DND-41 (cell line): ENCODE data around the gene RAB4A.

Source experiments
- ATAC-seq: fragments of 200-7000 bp; cut with Tn5 transposase; 3 replicates; pipeline ENCODE4 v1.9.1; 2021; ENCODE audit warnings: low read depth; ENCODE audit not compliant: insufficient read depth
- DNase-seq: peaks from one replicate; pipeline ENCODE4 v3.0.0-alpha.2; 2020
- H2AFZ ChIP-seq: 2 replicates; pipeline ENCODE4 v1.6.0; 2012; ENCODE audit warnings: low read depth, low read length
- H3K27ac ChIP-seq: 2 replicates; pipeline ENCODE4 v1.5.1; 2012; ENCODE audit warnings: low read length, inconsistent platforms
- H3K27me3 ChIP-seq: fragments of 200-600 bp; sonication (generic); 2 replicates; pipeline ENCODE4 v1.6.0; 2012; ENCODE audit warnings: low read length, mild to moderate bottlenecking, inconsistent platforms; ENCODE audit not compliant: insufficient read depth, poor library complexity
- H3K36me3 ChIP-seq: 2 replicates; pipeline ENCODE4 v1.5.1; 2012; ENCODE audit warnings: low read length, inconsistent platforms; ENCODE audit not compliant: insufficient read depth
- H3K4me1 ChIP-seq: 2 replicates; pipeline ENCODE4 v1.5.1; 2012; ENCODE audit warnings: mild to moderate bottlenecking, low read length; ENCODE audit not compliant: insufficient read depth
- H3K4me2 ChIP-seq: 2 replicates; pipeline ENCODE4 v1.6.0; 2012; ENCODE audit warnings: mild to moderate bottlenecking, moderate library complexity, low read length, inconsistent platforms; ENCODE audit not compliant: insufficient read depth
- H3K4me3 ChIP-seq, 2 experiments: fragments of 200-600 bp in 1 of 2; shearing (Covaris generic) in 1 of 2; 2 replicates each; pipeline ENCODE4 v1.5.1; 2012 to 2016; ENCODE audit warnings: inconsistent platforms in 2 of 2, low read length in 2 of 2, mild to moderate bottlenecking in 2 of 2, low read depth in 1 of 2, moderate library complexity in 1 of 2
- H3K79me2 ChIP-seq: 2 replicates; pipeline ENCODE4 v1.6.0; 2012; ENCODE audit warnings: low read length, inconsistent platforms; ENCODE audit not compliant: insufficient read depth
- H3K9ac ChIP-seq: 2 replicates; pipeline ENCODE4 v1.6.0; 2012; ENCODE audit warnings: low read depth, mild to moderate bottlenecking, inconsistent platforms, low read length, moderate library complexity
- H3K9me3 ChIP-seq: 2 replicates; pipeline ENCODE4 v1.5.1; 2012; ENCODE audit warnings: low read length, moderate library complexity, mild to moderate bottlenecking, inconsistent platforms; ENCODE audit not compliant: insufficient read depth, severe bottlenecking
- H4K20me1 ChIP-seq: 2 replicates; pipeline ENCODE4 v1.6.0; 2012; ENCODE audit warnings: low read length; ENCODE audit not compliant: insufficient read depth
- EZH2 ChIP-seq: IDR thresholded peaks from 3 replicates; pipeline ENCODE4 v1.6.1; 2012; ENCODE audit warnings: borderline replicate concordance, low read depth, mild to moderate bottlenecking, moderate library complexity, low read length, inconsistent platforms; ENCODE audit not compliant: severe bottlenecking
- TF ChIP-seq, protein P1 (sequence below): IDR thresholded peaks from 2 replicates; pipeline ENCODE4 v1.5.1; 2012; ENCODE audit warnings: borderline replicate concordance, low read length, moderate library complexity, mild to moderate bottlenecking; ENCODE audit not compliant: poor library complexity, severe bottlenecking; ENCODE audit errors: extremely low read depth

The RAB4A gene

GRCh38 chr1:229323885-229324553 lies 53.1 kb downstream of the RAB4A start:
- DNase-seq, result no peak
- Histone ChIP-seq H3K27ac (no peak overlapping the region), H3K4me3 (no peak overlapping the region), H3K4me2 (no peak overlapping the region), H2AFZ (no peak overlapping the region), H3K36me3 (peaks cover 85% of the 10 kb centered on the region), H3K27me3 (no peaks in the 10 kb centered on the region), H3K79me2 (peaks cover 7% of the 10 kb centered on the region), H3K9ac (no peak overlapping the region), H3K4me1 (no peaks in the 10 kb centered on the region), H3K9me3 (no peaks in the 10 kb centered on the region), H4K20me1 (peaks cover 4% of the 10 kb centered on the region; the same call in 1 of the 2 replicates)
- no peak for TF ChIP-seq EZH2
- TF ChIP-seq, protein P1, sequence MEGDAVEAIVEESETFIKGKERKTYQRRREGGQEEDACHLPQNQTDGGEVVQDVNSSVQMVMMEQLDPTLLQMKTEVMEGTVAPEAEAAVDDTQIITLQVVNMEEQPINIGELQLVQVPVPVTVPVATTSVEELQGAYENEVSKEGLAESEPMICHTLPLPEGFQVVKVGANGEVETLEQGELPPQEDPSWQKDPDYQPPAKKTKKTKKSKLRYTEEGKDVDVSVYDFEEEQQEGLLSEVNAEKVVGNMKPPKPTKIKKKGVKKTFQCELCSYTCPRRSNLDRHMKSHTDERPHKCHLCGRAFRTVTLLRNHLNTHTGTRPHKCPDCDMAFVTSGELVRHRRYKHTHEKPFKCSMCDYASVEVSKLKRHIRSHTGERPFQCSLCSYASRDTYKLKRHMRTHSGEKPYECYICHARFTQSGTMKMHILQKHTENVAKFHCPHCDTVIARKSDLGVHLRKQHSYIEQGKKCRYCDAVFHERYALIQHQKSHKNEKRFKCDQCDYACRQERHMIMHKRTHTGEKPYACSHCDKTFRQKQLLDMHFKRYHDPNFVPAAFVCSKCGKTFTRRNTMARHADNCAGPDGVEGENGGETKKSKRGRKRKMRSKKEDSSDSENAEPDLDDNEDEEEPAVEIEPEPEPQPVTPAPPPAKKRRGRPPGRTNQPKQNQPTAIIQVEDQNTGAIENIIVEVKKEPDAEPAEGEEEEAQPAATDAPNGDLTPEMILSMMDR, result no peak
- no peak for ATAC-seq

DNA sequence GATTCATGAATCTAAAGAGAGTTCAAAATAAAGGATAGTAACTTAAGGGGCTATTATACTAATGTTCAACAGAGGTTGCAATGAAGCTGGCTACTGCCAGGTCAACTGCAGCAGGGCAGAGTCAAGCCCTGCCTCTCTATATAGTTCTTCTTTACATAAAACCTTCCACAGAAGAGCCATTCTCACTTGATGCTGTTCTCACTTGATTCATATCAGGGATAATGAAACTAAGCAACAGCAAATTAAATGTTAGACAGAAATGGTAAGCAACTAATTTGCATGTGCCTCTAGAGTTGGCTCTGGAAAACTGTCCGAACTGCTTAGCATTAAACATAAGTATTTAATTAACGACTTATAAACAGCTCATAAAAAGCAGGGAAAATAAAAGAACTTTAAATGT lies 54.5 kb downstream of the RAB4A start:
- Histone ChIP-seq H3K9me3 (no peaks in the 10 kb centered on the region), H4K20me1 (peaks cover 16% of the 10 kb centered on the region; the same call in 1 of the 2 replicates), H3K4me3 (no peak overlapping the region), H3K4me1 (no peaks in the 10 kb centered on the region), H3K36me3 (peaks cover 81% of the 10 kb centered on the region), H3K4me2 (no peak overlapping the region), H3K27ac (no peak overlapping the region), H2AFZ (no peak overlapping the region), H3K79me2 (peaks cover 20% of the 10 kb centered on the region), H3K9ac (no peak overlapping the region), H3K27me3 (no peaks in the 10 kb centered on the region)
- ATAC-seq, result no peak
- no peak for DNase-seq
- TF ChIP-seq, protein P1, result no peak
- no peak for TF ChIP-seq EZH2

- Histone ChIP-seq H2AFZ (no peak overlapping the region), H3K4me2 (no peak overlapping the region), H3K4me1 (no peaks in the 10 kb centered on the region), H3K9me3 (no peaks in the 10 kb centered on the region), H3K4me3 (no peak overlapping the region), H3K36me3 (peaks cover 79% of the 10 kb centered on the region), H4K20me1 (peaks cover 19% of the 10 kb centered on the region; the same call in 1 of the 2 replicates), H3K27ac (no peak overlapping the region), H3K9ac (no peak overlapping the region), H3K27me3 (no peaks in the 10 kb centered on the region), H3K79me2 (peaks cover 23% of the 10 kb centered on the region)
- DNase-seq (no peak), ATAC-seq (no peak)
- TF ChIP-seq, protein P1, result no peak
- no peak for TF ChIP-seq EZH2
Observed at GRCh38 chr1:229325853-229326487, 55.1 kb downstream of the RAB4A start.
